Fibroblast of villous mesenchyme (primary cell): ENCODE results near the gene REEP5. TPM values are rescaled to one million over a fixed set of nuclear protein-coding genes. Genes with fewer than 3 reads are reported as not detected.

ENCODE experiments used
- DNase-seq: peaks from one replicate; pipeline ENCODE4 v3.0.0-alpha.2; 2010; ENCODE audit warnings: low read depth
- H3K4me3 ChIP-seq: 2 replicates; pipeline ENCODE4 v1.5.1; 2011; ENCODE audit warnings: low read depth, mild to moderate bottlenecking, low read length
- total RNA-seq: library from RNA; depleted of rRNA; stranded (reverse); fragments of >200 nt; gene quantifications from 2 replicates; pipeline ENCODE4 v1.2.3, GENCODE V29; 2012
- TF ChIP-seq, protein P1 (sequence below): IDR thresholded peaks from 2 replicates; pipeline ENCODE4 v1.5.1; 2012; ENCODE audit warnings: low read depth, mild to moderate bottlenecking, low read length; ENCODE audit not compliant: insufficient read depth

REEP5 gene
- total RNA-seq, 1 donor: 48.8 TPM

- TF ChIP-seq, protein P1, sequence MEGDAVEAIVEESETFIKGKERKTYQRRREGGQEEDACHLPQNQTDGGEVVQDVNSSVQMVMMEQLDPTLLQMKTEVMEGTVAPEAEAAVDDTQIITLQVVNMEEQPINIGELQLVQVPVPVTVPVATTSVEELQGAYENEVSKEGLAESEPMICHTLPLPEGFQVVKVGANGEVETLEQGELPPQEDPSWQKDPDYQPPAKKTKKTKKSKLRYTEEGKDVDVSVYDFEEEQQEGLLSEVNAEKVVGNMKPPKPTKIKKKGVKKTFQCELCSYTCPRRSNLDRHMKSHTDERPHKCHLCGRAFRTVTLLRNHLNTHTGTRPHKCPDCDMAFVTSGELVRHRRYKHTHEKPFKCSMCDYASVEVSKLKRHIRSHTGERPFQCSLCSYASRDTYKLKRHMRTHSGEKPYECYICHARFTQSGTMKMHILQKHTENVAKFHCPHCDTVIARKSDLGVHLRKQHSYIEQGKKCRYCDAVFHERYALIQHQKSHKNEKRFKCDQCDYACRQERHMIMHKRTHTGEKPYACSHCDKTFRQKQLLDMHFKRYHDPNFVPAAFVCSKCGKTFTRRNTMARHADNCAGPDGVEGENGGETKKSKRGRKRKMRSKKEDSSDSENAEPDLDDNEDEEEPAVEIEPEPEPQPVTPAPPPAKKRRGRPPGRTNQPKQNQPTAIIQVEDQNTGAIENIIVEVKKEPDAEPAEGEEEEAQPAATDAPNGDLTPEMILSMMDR: no peak
- no peak overlapping the region for H3K4me3 ChIP-seq
- DNase-seq: no peak
These were observed 35.1 kb downstream of the REEP5 start for GRCh38 chr5:112886975-112887374.

GRCh38 chr5:112885001-112885400 lies 37.0 kb downstream of the REEP5 start:
- H3K4me3 ChIP-seq: no peak overlapping the region
- TF ChIP-seq, protein P1: no peak
- DNase-seq: no peak

- no peak for DNase-seq
- H3K4me3 ChIP-seq: no peak overlapping the region
- TF ChIP-seq, protein P1: no peak
These were observed 38.8 kb downstream of the REEP5 start for GRCh38 chr5:112883192-112883591.

GRCh38 chr5:112880219-112880964 lies 41.6 kb downstream of the REEP5 start:
- TF ChIP-seq, protein P1: no peak
- DNase-seq: no peak
- no peak overlapping the region for H3K4me3 ChIP-seq

DNA sequence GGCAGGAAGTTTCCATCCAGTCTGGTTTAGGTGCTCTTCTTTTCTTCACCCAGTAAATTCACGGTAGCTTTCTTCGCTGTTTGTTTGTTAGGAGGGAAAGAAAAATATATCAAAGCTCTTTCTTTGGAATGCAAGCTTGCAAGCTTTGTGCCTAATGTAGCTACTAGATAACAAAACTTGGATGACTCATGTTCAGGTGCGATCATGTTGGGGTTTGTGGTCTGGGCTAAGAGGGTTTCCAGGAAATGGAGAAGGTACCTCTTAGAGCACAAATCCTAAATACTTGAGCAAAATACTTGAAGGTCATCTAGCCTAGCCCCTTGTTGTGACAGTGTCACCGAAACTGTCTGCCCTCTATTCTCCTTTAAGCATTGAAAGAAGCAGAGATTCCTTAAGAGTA lies 43.3 kb downstream of the REEP5 start:
- H3K4me3 ChIP-seq: no peak overlapping the region
- peak; percentile 57 for DNase-seq
- TF ChIP-seq, protein P1: no peak

GRCh38 chr5:112878101-112878500 lies 43.9 kb downstream of the REEP5 start:
- DNase-seq: no peak
- H3K4me3 ChIP-seq: no peak overlapping the region
- TF ChIP-seq, protein P1: no peak

DNA sequence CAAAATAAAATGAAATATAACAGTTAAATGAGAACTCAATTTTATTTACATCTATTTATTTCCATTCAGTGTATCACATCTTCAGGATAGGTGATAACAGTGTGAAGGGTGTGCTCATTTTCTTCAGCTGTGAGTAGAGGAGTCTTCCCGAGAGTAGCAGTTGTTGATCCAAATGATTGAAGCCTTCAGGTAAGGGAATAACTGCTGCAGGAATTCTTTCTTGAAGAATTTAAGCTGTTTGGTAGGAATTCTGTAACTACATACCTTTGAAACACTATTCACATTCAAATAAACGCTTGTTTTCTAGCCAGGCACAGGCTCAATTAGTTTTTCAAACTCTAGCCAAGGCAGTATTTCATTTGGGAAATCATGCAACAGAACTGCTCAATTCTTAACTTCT lies 45.7 kb downstream of the REEP5 start:
- H3K4me3 ChIP-seq: no peak overlapping the region
- DNase-seq: no peak
- TF ChIP-seq, protein P1: no peak
